ENCODE data around the gene PADI4.

GRCh38 chr1:17392199-17392740 is 84.3 kb downstream of the PADI4 start:
- TF ChIP-seq MAX (IDR thresholded peaks at IDR 0.05) (no peak), CBX5 (IDR thresholded peaks at IDR 0.05; ENCODE audit: low read depth, low read length) (no peak), SP4 (IDR thresholded peaks at IDR 0.05; ENCODE audit: low read length) (no peak), CHD2 (IDR thresholded peaks at IDR 0.05; ENCODE audit: low read length) (no peak), EZH2 (IDR thresholded peaks at IDR 0.05; ENCODE audit: low read depth, low read length, severe bottlenecking) (no peak), RBBP5 (IDR thresholded peaks at IDR 0.05; ENCODE audit: borderline replicate concordance, low read depth, low read length) (no peak), BCL11A (IDR thresholded peaks at IDR 0.05; ENCODE audit: low read depth in 2 of 2, low read length in 2 of 2) (no peak)
- TF ChIP-seq, protein P1, sequence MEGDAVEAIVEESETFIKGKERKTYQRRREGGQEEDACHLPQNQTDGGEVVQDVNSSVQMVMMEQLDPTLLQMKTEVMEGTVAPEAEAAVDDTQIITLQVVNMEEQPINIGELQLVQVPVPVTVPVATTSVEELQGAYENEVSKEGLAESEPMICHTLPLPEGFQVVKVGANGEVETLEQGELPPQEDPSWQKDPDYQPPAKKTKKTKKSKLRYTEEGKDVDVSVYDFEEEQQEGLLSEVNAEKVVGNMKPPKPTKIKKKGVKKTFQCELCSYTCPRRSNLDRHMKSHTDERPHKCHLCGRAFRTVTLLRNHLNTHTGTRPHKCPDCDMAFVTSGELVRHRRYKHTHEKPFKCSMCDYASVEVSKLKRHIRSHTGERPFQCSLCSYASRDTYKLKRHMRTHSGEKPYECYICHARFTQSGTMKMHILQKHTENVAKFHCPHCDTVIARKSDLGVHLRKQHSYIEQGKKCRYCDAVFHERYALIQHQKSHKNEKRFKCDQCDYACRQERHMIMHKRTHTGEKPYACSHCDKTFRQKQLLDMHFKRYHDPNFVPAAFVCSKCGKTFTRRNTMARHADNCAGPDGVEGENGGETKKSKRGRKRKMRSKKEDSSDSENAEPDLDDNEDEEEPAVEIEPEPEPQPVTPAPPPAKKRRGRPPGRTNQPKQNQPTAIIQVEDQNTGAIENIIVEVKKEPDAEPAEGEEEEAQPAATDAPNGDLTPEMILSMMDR (IDR thresholded peaks at IDR 0.05; ENCODE audit: control extremely low read depth in 1 of 3, insufficient read depth in 1 of 3, low read depth in 1 of 3, low read length in 3 of 3): no peak

Measured in H1 (cell line).